Stimulated activated CD8-positive, alpha-beta memory T cell treated with anti-CD3 and anti-CD28 coated beads, Interleukin-12 subunit alpha, Interleukin-12 subunit beta, amount 100 ng/mL, for 1 hour (primary cell): ENCODE data around the gene EFNA5.
"Not testable (repeated sequence)": the region's sequence is repeated elsewhere in the genome, so short reads cannot be mapped to it uniquely, and the experiment has no call there.

Experiments
- DNase-seq: peaks from one replicate; pipeline ENCODE4 v3.0.0-alpha.2; 2020; ENCODE audit warnings: low read depth

The EFNA5 gene

DNA sequence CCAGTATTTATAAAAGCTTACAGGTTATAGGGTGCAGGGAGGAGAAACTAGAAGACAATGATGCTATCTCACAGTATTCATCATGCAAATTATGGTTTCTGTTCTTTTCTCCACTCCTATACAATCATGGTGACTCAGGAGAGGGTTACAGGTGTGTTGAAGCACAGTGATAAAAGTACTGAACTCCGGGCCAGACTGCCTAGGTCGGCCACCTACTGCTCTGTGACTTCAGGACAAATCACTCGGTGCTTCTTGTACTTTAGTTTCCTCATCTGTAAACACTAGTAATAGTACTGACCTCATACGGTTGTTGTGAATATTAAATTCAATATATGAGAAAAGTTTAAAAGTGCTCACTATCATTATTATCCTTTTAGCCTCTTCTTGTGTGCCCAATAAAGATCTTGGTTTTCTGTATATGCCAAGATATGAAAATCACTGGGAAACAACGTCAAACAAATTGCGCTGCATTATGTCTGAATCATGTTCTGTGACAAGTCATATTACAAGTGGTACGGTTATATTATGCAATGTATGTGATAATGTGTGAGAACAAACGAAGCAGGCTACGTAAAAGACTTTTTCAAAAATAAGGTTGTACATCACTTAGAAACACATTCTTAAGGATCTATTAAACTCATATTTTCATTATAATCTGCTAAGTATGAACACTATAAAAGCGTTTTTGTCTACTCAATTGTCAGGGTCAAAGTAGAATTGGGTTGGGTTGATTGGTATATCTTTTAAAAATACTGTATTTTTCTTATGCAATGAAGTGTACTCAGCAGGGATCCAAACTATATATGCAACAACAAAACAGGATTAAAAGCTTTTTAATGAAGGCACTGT is 153.3 kb downstream of the EFNA5 start:
- DNase-seq: no peak

DNA sequence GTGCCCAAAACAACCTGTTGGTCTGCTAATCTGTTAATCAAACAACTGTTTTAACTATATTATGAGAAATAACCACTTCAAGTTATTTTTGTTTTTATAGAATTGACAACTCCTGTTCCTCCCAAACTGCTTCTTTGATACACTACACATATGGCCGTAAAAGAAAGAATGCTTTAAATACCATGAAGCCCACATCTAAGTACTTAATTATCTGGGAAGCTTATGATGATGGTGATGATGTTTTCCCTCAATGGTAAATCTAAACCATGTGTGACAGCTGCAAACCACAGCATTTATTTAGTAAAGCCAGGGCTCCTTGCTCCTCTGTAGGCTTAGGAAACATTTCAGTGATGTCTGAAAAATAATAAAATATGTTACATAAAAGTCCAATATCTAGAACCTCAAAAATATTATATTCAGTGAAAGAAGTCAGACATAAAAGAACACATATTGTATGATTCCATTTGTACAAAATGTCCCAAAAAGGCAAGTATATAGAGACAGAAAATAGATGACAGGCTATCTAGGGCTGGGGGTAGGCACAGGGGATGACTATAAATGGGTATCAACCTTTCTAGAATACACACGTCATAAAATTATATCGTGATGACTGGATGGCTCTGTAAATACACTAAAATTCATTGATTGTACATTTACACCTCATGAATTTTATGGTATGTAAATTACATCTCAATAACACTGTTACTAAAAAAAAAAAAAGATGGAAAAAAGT is 154.1 kb downstream of the EFNA5 start:
- DNase-seq: no peak

DNA sequence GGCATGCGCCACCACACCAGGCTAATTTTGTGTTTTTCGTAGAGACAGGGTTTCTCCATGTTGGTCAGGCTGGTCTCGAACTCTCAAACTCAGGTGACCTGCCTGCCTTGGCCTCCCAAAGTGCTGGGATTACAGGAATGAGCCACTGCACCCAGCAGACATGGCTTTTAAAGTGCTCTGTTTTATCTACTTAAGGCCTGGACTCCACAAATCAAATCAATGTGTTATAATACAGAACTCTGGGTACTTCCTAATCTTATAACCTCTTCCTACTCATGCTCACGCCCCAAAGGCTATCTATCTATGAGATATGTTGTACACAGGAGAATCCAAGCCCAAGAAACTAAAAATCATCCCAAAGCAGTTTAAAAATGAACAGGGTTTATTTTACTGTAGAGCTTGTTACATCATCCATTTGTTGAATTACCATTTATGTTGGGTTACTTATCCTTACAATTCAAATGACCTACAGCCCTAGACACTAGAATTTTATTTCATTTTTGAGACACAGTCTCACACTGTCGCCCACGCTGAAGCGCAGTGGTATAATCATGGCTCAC is 155.1 kb downstream of the EFNA5 start:
- no peak for DNase-seq

DNA sequence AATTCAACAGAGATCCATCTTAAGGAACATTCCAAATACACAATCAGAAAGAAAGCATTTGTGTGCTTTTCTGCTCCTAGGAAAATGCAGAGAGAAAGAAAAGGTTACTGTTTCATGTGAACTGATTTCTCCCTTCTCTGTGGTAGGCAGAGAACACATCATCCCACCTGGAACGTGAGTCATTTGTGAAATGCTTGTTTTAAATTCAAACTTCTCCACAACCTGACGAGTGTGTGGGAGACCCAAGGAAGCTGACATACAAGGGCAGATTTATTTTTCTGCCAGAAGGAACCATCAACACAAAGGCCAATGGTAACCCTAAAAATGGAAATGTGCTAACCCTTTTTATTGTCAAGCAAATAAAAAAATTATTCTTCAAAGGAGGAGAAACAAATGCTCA is 156.4 kb downstream of the EFNA5 start:
- no peak for DNase-seq

DNA sequence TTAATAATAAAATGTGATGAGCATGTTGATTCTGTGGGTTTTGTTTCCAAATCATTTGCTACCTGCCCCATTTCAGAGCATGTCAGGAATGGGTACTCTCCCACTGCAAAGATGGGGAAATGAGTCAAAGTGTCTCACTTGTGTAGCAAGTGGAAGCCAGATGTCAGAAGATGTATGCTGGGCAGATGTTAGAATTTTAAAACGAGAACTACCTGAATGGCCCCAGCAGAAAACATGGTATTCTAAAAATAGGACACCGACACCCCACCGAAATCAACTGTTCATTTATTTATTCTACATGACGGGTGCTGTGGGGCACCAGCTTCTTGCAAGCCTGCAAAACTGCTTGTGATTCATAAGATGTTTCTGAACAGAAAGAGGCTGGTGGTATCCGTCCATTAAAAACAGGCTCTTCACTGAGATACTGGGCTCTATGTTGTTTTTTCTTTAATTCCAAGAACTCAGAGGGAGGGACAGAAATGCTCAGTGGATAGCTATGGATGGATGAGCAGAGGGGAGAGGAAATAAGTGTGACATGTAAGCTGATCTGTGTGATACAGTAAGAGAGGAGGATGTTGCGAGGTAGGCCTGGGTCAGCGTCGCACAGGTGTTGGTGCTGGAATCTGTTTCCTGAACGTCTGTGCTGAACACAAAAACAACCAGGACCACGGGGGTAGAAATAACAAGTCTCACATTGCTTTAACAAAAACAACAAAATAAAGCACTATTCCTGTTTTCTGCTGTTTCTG is 157.2 kb downstream of the EFNA5 start:
- no peak for DNase-seq

DNA sequence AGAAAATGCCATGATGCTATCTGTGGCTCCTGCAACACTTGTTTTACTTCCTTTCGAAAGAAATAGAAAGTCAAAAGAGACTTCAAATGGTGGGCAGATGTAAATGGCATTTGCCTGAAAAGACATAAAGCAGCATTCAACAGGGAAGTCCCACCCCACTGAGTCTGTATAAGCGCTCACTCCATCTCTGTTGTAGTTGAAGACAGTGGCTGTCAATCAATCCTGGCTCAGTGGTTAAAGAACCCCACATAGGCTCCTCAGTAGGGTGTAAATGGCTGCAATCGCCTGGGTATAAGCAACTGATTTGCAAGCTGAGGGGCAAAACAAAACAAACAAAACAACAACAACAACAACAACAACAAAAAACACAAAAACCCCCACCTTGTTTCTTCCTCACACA is 158.7 kb downstream of the EFNA5 start:
- DNase-seq: no peak

DNA sequence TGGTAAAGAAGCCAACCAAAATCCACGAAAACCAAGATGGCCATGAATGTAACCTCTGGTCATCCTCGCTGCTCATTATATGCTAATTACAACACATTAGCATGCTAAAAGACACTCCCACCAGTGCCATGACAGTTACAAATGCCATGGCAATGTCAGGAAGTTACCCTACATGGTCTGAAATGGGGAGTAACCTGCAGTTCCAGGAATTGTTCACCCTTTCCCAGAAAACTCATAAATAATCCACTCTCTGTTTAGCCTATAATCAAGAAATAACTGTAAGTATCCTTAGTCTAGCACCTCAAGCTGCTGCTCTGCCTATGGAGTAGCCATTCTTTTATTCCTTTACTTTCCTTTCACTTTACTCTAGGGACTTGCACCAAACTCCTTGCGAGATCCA is 160.6 kb downstream of the EFNA5 start:
- no peak for DNase-seq

DNA sequence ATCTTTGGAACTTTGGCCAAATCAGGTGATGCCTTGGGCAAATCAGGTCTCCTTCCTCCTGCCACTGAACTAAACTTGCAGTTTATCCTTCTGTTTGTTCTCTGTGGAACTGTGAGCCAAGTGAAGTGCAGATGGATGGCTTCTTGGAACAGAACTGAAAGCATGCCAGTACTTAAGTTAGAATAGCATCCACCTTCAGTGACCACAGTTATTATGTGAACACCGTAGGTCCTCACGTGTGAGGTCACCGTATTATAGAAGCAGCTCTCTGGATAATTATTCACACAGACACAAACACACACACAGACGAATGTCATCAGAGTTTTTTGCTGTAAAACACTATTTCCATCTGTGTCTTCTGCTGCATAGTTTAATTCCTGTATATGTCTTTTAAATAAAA is 162.6 kb downstream of the EFNA5 start:
- no peak for DNase-seq

DNA sequence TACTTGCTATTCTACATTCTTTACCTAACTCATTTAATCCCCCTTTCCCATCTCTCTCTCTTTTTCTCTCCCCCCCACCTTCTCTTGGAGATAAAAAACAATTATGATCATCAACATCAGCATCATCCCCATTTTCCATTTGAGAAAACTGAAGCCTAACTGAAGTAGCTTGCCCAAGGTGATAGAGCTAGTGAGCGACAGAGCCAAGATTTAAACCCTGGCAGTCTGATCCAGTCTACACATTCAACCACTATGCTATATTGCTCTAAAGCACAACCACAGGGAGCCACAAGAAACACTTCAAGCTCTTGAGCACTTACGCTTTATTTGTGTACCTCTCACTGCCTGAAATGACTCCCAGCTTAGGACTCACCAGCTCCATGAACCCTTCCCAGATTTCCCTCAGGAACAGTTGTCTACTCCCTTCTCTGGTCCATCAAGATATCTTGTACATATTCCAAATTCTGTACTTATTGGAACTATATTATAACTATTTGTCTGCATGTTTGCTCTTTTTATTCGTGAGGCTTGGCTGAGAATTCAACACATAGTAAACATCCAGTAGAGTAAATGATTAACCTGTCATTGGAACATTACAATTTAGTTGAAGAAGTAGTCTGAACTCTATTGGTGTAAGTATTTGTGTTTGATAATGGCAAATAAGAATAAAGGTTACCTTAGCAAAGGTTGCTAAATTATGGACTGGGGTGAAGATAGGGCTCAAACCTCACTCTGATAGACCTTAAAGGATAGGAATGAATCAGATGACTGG is 164.8 kb downstream of the EFNA5 start:
- DNase-seq: no peak

DNA sequence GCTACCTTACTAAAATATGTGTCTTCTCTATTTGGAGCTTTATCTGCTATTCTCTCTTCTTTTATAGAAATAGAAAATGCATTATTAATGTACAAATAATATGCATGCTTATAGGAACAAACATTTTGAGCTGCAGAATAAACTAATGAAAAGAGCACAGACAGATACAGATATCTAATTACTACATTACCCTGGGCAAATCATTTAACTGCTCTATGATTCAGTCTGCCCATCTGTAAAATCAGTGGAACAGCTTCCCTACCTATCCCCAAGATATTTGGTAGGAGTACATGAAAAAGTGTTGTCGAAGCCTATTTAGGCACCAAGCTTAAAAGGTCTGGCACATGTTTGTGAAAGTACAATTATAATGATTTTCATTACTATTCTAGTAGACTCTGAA is 166.3 kb downstream of the EFNA5 start:
- DNase-seq: no peak

DNA sequence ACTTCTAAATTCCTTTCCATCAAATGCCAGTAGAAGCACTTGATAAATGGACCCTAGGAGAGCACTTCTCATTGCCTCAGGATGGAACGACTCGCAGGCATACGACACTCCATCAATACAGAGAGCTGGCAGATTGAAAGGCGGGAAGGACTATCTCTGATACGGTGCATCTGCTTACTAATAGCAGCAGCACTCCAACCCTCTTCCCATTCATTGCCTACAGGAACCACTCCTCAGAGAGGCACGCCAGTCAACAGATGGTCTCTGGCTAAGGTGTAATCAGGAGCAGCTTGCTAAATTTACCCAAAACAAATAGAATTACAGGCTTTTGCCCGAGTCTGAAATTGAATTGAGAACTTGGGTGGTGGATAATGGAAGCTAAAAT is 168.1 kb downstream of the EFNA5 start:
- DNase-seq: no peak

DNA sequence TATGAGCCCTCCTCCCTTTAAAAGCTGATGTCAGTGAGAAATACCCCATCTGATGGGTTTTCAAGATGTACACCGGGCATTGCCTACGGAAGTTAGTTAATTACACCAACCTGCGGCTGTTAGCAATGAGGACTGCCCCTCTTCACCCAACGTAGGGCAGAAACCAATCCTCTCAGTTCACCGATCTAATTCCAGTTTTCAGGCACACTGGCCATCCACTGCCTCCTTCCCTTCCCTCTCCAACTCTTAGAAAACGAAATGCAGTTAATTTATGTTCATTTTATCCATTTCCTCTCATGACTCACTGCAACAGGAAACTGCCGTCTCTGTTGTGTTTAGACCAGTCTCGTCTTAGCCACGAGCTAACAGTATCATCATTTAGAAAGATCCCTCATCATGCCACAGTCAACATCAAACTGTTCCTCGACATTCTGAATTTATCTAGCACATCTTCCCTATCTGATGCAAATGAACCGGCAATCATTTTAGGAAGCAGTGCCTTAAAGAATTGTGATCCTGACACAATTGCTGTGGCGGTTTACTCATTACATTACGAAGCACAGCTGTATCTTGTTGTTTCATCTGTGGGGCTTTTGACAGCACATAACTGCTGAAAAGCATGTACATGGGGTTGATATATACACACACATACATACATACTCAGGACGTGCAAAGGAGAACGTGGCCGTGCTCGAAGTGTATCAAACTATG is 168.6 kb downstream of the EFNA5 start:
- no peak for DNase-seq

DNA sequence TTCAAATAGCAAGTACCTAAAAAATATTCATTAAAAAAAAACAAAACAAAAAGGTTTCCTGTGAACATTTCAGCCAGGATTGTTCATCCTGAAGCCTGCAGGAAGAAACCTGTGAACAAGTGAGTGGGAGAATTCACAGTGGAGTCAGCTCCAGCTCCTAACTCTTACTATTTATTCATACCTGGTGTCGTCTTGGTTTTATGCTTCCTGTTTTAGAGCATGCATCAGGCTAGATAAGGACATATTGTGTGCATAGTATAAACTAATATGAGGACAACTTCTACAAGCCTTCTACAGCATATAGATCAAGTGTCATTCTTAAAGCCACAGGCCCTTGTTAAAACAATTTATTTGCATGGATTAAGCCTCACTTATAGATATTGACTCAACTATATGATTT is 169.9 kb downstream of the EFNA5 start:
- DNase-seq: no peak

DNA sequence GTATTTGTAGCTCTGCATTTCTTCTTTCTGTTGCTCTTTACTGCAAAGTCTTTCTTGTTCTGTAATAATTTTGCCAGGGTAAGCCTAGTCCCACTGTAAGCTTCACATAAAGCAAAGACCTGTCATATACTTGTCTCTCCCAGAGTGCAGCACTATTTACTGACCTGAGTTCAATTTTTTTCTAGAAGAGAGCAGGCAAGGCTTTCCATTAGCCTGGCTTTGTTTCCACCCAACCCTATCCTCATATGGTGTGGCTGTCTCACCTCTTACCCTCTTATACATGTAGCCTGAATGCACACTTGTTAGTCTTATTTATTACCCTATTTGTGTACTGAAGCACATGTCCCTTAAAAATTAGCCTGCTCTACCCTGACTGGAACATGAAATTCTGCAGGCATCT is 170.4 kb downstream of the EFNA5 start:
- no peak for DNase-seq

DNA sequence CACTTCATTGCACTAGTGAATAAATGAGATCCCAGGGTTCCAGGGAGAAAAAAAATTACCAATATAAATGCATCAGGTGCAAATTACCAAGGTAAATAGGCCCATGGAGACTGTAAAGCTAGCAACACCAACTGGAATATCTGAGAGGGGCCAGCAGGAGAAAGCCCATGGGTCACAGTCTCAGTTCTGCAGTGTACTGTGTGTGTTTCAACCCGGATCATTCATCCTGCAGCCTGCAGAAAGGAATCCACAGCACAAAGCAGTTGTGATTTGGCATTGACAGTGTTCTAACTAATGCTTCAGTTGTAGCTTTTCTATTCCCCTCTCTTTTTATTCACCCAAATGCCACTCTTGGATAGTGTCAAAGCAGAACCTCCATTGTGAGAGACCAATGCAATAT is 171.0 kb downstream of the EFNA5 start:
- no peak for DNase-seq

DNA sequence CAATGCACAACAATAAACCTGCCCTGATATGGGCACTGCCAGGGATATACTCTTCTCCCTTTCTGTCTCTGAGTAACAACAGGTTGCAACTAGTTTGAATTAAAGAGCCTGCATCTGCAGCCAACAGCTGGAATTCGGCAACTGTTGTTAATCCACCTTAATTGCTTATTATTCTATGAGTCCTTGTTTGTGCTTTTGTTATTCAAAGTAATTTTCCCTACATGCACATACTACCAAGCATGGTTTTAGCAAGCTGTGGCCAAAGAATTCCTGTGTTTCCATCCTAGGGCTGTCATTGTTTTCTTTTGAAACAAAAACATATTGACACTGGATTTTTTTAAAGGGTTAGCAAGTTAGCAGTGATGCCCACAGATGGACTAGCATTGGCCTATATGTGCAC is 171.5 kb downstream of the EFNA5 start:
- DNase-seq: no peak

DNA sequence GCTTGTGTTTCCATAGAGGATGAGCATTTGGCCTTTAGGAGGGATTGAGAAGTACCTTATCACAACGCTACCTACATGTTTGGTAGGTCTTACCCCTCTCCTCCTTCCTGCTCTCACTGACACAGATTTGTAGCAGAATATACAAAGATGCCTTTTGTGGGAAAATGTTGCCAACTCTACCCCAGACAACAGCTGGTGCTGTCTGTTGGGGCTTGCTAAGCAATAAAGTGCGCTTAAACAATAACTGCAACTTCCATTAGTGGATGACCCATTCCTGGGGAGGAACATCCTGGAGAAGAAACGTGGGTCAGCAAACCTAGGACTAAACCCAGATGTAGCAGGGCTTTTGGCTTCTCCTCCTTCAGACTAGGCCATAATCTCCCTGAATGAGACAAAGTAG is 174.3 kb downstream of the EFNA5 start:
- no peak for DNase-seq

DNA sequence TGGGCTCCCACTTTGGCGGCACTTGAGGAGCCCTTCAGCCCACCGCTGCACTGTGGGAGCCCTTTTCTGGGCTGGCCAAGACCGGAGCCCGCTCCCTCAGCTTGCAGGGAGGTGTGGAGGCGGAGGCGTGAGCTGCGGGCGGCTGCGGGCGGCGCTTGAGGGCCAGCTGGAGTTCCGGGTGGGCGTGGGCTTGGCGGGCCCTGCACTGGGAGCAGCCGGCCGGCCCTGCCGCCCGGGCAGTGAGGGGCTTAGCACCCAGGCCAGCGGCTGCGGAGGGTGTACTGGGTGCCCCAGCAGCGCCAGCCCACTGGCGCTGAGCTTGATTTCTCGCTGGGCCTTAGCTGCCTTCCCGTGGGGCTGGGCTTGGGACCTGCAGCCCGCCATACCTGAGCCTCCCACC is 176.6 kb downstream of the EFNA5 start:
- DNase-seq: not testable (repeated sequence)

DNA sequence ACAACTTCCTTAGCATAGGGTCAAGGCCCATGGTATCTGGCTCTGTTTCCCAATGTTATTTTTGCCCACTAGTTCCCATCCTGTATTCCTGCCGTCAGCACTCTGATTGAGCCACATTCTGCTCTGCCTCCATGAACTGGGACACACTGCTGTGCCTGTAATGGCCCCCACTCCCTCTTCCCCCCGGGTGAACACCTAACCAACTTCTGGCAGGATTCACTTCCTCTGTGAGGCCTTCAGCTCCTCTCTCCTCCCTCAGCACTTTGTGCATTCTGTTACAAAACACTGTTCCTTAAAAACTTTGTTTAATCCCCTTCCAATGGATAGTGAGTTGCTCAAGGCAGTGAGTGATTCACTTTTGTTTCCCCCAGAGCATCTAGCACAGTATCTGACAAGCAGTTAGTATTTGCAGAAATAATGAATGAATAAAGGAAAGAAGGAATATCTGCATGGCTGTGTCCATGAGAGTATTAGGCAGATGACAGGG is 183.6 kb downstream of the EFNA5 start:
- DNase-seq: no peak

DNA sequence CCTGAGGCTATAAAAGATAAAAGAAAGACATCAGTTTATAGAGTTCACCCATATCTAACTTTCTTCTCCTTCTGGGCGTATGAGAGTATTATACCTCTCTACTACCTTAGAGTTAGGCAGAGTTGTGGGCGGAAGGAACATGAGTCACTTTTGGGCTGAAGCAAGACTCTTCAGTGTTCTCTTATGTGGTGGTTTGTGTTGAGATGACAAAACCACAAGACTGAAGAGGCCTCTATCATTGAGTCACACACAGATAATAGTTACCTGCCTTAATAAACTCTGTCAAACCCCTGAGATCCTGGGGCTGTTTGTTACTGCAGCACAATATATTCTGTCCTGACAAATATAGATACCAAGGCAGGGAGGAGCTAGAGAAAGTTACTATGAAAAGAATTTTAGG is 184.2 kb downstream of the EFNA5 start:
- no peak for DNase-seq

DNA sequence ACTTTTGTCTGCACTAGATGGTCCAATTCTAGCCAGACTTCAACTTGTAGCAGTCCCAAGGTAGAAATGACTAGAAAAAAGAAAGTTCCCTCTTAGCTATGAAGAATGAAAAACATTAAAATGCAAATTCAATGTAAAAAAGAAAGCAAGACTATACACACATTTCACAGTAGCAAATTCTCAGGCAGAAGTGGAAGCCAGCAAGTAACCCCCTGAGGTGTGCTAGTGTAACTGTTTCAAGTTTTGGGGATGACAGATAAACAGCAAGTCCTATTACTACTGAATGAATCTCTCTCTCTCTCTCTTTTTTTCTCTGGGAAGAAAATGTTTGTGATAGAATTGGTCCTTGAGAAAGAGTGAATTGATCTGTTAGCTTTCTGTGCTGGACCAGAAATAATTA is 185.6 kb downstream of the EFNA5 start:
- no peak for DNase-seq
